A673 (cell line): Measurements from ENCODE around the gene TMEM174. TPM values are rescaled to one million over a fixed set of nuclear protein-coding genes. Genes with fewer than 3 reads are reported as not detected.
A peak's percentile ranks its signal among the peaks of the same experiment; 100 is the strongest.

Experiments
- BruUV-seq: library from RNA; stranded (reverse); fragments of 400-500 nt; replicated peaks from 2 replicates; lab custom pipeline; 2021; lab: Mats Ljungman, UMichigan
- CTCF ChIA-PET: fragments of 300-600 bp; sonication (Branson Sonifier 250); formaldehyde crosslinking; loops from one replicate; lab custom pipeline; 2022; ENCODE audit warnings: antibody characterized with exemption; lab: Charles Lee
- POLR2A ChIA-PET: fragments of 300-600 bp; sonication (Branson Sonifier 250); formaldehyde crosslinking; loops from one replicate; lab custom pipeline; 2022; ENCODE audit warnings: antibody characterized with exemption; ENCODE audit not compliant: low non-redundant PET; lab: Charles Lee
- DNase-seq: peaks from one replicate; pipeline ENCODE4 v3.0.0-alpha.2; 2015; ENCODE audit warnings: low spot score
- H3K27ac ChIP-seq: fragments of 200-600 bp; sonication (generic); 2 replicates; pipeline ENCODE4 v1.5.1; 2016; ENCODE audit warnings: mixed run types, low read depth, mild to moderate bottlenecking, mixed read lengths, antibody characterized with exemption, low read length; ENCODE audit not compliant: poor library complexity, severe bottlenecking
- H3K27me3 ChIP-seq: fragments of 200-600 bp; sonication (generic); replicated peaks from 2 replicates; pipeline ENCODE4 v1.6.1; 2017; ENCODE audit warnings: mixed run types, low read depth, mild to moderate bottlenecking, mixed read lengths, antibody characterized with exemption, low read length; ENCODE audit not compliant: insufficient read depth, poor library complexity
- H3K36me3 ChIP-seq: fragments of 200-600 bp; sonication (generic); 2 replicates; pipeline ENCODE4 v1.6.1; 2016; ENCODE audit warnings: mixed run types, mild to moderate bottlenecking, mixed read lengths, antibody characterized with exemption, low read length; ENCODE audit not compliant: insufficient read depth, poor library complexity, severe bottlenecking
- H3K4me1 ChIP-seq: fragments of 200-600 bp; sonication (generic); 2 replicates; pipeline ENCODE4 v1.6.1; 2017; ENCODE audit warnings: mixed run types, mild to moderate bottlenecking, mixed read lengths, antibody characterized with exemption, low read length; ENCODE audit not compliant: insufficient read depth, poor library complexity, severe bottlenecking
- H3K4me3 ChIP-seq: fragments of 200-600 bp; sonication (generic); 2 replicates; pipeline ENCODE4 v1.5.1; 2016; ENCODE audit warnings: low read depth, mixed run types, mild to moderate bottlenecking, mixed read lengths, low read length; ENCODE audit not compliant: poor library complexity, severe bottlenecking
- H3K9me3 ChIP-seq: fragments of 200-600 bp; sonication (generic); 2 replicates; pipeline ENCODE4 v1.6.1; 2016; ENCODE audit warnings: mixed run types, low read depth, mild to moderate bottlenecking, mixed read lengths, antibody characterized with exemption, low read length; ENCODE audit not compliant: poor library complexity, severe bottlenecking
- EZH2 ChIP-seq: fragments of 200-600 bp; sonication (generic); IDR thresholded peaks from 2 replicates; pipeline ENCODE4 v1.6.1; 2017; ENCODE audit warnings: borderline replicate concordance, low read depth, mild to moderate bottlenecking, mixed read lengths, antibody characterized with exemption, low read length; ENCODE audit not compliant: poor library complexity, severe bottlenecking
- intact Hi-C: fragments of 100-400 bp; cut with micrococcal nuclease; formaldehyde crosslinking; loops from one replicate; pipeline ENCODE4 v1.10.0; 2022; ENCODE audit not compliant: unreplicated experiment
- total RNA-seq: library from RNA; stranded (reverse); gene quantifications from 2 replicates; pipeline ENCODE4 v1.2.3, GENCODE V29; 2021
- TF ChIP-seq, protein P1 (sequence below): fragments of 300-800, 200-600 bp; sonication (generic); conservative IDR thresholded peaks from 2 replicates; pipeline ENCODE4 v1.5.1; 2017; ENCODE audit warnings: low read depth, mild to moderate bottlenecking, antibody characterized with exemption, low read length, moderate library complexity, mixed read lengths

Gene TMEM174
- total RNA-seq, 1 experiment from 2014 or later: not detected

- POLR2A ChIA-PET: no interaction called here
- Histone ChIP-seq H3K36me3 (no peaks in the 10 kb centered on the region), H3K9me3 (no peaks in the 10 kb centered on the region), H3K27me3 (no peaks in the 10 kb centered on the region), H3K4me1 (no peaks in the 10 kb centered on the region), H3K27ac (no peak overlapping the region), H3K4me3 (no peak overlapping the region)
- no TSS peak for BruUV-seq
- CTCF ChIA-PET: no interaction called here
- no peak for DNase-seq
- intact Hi-C loops: no loop called here
- no peak for TF ChIP-seq EZH2
- TF ChIP-seq, protein P1, sequence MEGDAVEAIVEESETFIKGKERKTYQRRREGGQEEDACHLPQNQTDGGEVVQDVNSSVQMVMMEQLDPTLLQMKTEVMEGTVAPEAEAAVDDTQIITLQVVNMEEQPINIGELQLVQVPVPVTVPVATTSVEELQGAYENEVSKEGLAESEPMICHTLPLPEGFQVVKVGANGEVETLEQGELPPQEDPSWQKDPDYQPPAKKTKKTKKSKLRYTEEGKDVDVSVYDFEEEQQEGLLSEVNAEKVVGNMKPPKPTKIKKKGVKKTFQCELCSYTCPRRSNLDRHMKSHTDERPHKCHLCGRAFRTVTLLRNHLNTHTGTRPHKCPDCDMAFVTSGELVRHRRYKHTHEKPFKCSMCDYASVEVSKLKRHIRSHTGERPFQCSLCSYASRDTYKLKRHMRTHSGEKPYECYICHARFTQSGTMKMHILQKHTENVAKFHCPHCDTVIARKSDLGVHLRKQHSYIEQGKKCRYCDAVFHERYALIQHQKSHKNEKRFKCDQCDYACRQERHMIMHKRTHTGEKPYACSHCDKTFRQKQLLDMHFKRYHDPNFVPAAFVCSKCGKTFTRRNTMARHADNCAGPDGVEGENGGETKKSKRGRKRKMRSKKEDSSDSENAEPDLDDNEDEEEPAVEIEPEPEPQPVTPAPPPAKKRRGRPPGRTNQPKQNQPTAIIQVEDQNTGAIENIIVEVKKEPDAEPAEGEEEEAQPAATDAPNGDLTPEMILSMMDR: no peak
These were observed 14.7 kb upstream of the TMEM174 start for GRCh38 chr5:73158313-73158712.

DNA sequence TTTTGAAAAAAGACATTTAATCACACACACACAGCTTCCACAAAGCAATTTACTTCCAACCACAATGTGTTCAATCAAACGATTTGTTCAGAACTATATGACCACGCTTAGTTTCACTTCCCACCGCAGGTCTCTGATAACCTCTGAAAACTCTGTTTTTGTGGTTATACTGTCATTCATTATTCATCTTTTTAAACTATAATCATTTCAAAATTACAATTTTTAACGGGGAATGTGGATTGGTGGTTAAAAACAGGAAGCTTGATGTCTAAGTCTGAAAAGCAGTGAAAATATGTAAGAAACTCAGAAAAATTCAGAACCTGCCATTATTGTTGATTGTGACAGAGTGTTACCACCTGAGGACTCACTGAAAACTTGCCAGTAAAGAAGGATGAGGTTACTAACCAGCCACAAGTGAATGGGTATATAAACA, 12.7 kb upstream of the TMEM174 start:
- POLR2A ChIA-PET: no interaction called here
- Histone ChIP-seq H3K27me3 (no peaks in the 10 kb centered on the region), H3K4me3 (no peak overlapping the region), H3K4me1 (no peaks in the 10 kb centered on the region), H3K9me3 (no peaks in the 10 kb centered on the region), H3K36me3 (no peaks in the 10 kb centered on the region), H3K27ac (no peak overlapping the region)
- no TSS peak for BruUV-seq
- CTCF ChIA-PET: no interaction called here
- TF ChIP-seq, protein P1: no peak
- no peak for TF ChIP-seq EZH2
- DNase-seq: no peak
- intact Hi-C loops: no loop called here

GRCh38 chr5:73170522-73170921, 2.5 kb upstream of the TMEM174 start:
- no peaks in the 10 kb centered on the region for H3K27me3 ChIP-seq
- no peaks in the 10 kb centered on the region for H3K36me3 ChIP-seq
- ChIA-PET POLR2A (no interaction called here), CTCF (interaction anchor here (0.6 kb wide), 1 partner anchor 87 kb away, joined by 3 read pairs; no protein-coding TSS in a partner anchor)
- H3K27ac ChIP-seq: no peak overlapping the region
- no peaks in the 10 kb centered on the region for H3K9me3 ChIP-seq
- H3K4me1 ChIP-seq: peaks cover 6% of the 10 kb centered on the region
- no TSS peak for BruUV-seq
- peak; percentile 68 for DNase-seq
- TF ChIP-seq, protein P1: peak; percentile 81
- no peak for TF ChIP-seq EZH2
- no peak overlapping the region for H3K4me3 ChIP-seq
- intact Hi-C loops: loop anchor here (2.0 kb wide), 1 partner anchor 88 kb away; no protein-coding TSS in a partner anchor
